HEK293 (cell line): ENCODE data around the gene MYLK3.

Experiments used
- CTCF ChIA-PET: fragments of 350-600 bp; formaldehyde crosslinking; extraction: SDS; loops from one replicate; lab custom pipeline; 2021; ENCODE audit warnings: antibody characterized with exemption; lab: Yijun Ruan, JAX
- POLR2A ChIA-PET: fragments of 300-600 bp; formaldehyde crosslinking; extraction: SDS; loops from one replicate; lab custom pipeline; 2020; ENCODE audit warnings: antibody characterized with exemption, inconsistent platforms; lab: Yijun Ruan, JAX
- H3K27ac ChIP-seq: fragments of 200-500 bp; sonication (Bioruptor generic); 2 replicates; pipeline ENCODE4 v1.5.1; 2014; ENCODE audit warnings: low read depth, low read length, control low read depth, inconsistent platforms; ENCODE audit errors: extremely low read depth
- H3K36me3 ChIP-seq, 2 experiments: fragments of 200-500 bp in 1 of 2; sonication (Bioruptor generic) in 1 of 2; 1 replicate in 1 of 2; 2 replicates in 1 of 2; pipeline ENCODE4 v1.5.1; 2014 to 2017; ENCODE audit warnings: inconsistent platforms in 2 of 2, low read length in 2 of 2; ENCODE audit not compliant: control insufficient read depth in 2 of 2, insufficient read depth in 1 of 2
- H3K4me1 ChIP-seq: fragments of 200-500 bp; sonication (Bioruptor generic); 2 replicates; pipeline ENCODE4 v1.5.1; 2014; ENCODE audit warnings: mild to moderate bottlenecking, low read length, inconsistent platforms; ENCODE audit not compliant: control insufficient read depth, insufficient read depth
- H3K4me3 ChIP-seq: 2 replicates; pipeline ENCODE4 v1.5.1; 2011; ENCODE audit warnings: low read depth, mild to moderate bottlenecking, control low read depth, low read length, moderate library complexity
- H3K9me3 ChIP-seq: fragments of 200-500 bp; sonication (Bioruptor generic); 2 replicates; pipeline ENCODE4 v1.5.1; 2014; ENCODE audit warnings: low read depth, low read length, inconsistent platforms; ENCODE audit not compliant: control insufficient read depth, insufficient read depth
- HOXA7 ChIP-seq: sonication (generic); formaldehyde crosslinking; IDR thresholded peaks from 2 replicates; pipeline ENCODE4 v1.8.1; 2022; ENCODE audit warnings: missing genetic modification reagents, borderline replicate concordance
- HOXD13 ChIP-seq: sonication (generic); formaldehyde crosslinking; IDR thresholded peaks from 2 replicates; pipeline ENCODE4 v1.8.0; 2022; ENCODE audit warnings: missing genetic modification reagents, borderline replicate concordance
- IKZF3 ChIP-seq: fragments of 450-650 bp; IDR thresholded peaks from 2 replicates; pipeline ENCODE4 v1.5.0; 2018; ENCODE audit warnings: missing biosample characterization, mild to moderate bottlenecking, missing genetic modification characterization, moderate library complexity
- KLF9 ChIP-seq: fragments of 450-650 bp; formaldehyde crosslinking; IDR thresholded peaks from 2 replicates; pipeline ENCODE4 v1.5.1; 2016; ENCODE audit warnings: missing biosample characterization, missing genetic modification characterization, low read depth
- MEIS1 ChIP-seq: sonication (generic); formaldehyde crosslinking; IDR thresholded peaks from 2 replicates; pipeline ENCODE4 v1.8.1; 2022; ENCODE audit warnings: missing genetic modification reagents, mild to moderate bottlenecking, borderline replicate concordance
- OVOL3 ChIP-seq: fragments of 450-650 bp; formaldehyde crosslinking; IDR thresholded peaks from 2 replicates; pipeline ENCODE4 v1.5.1; 2016; ENCODE audit warnings: missing biosample characterization, missing genetic modification characterization
- PRDM1 ChIP-seq: fragments of 450-650 bp; formaldehyde crosslinking; IDR thresholded peaks from 2 replicates; pipeline ENCODE4; 2016; ENCODE audit warnings: missing biosample characterization, missing genetic modification characterization
- YY1 ChIP-seq: fragments of 450-650 bp; formaldehyde crosslinking; IDR thresholded peaks from 2 replicates; pipeline ENCODE4 v1.5.1; 2018; ENCODE audit warnings: missing biosample characterization, missing genetic modification characterization
- ZBTB8A ChIP-seq: fragments of 450-650 bp; formaldehyde crosslinking; IDR thresholded peaks from 2 replicates; pipeline ENCODE4 v1.5.1; 2016; ENCODE audit warnings: missing biosample characterization, missing genetic modification characterization
- ZEB2 ChIP-seq: fragments of 450-650 bp; formaldehyde crosslinking; IDR thresholded peaks from 2 replicates; pipeline ENCODE4 v1.5.1; 2016; ENCODE audit warnings: missing biosample characterization, missing genetic modification characterization
- ZFP69B ChIP-seq: fragments of 450-650 bp; formaldehyde crosslinking; IDR thresholded peaks from 2 replicates; pipeline ENCODE4 v1.5.1; 2016; ENCODE audit warnings: missing biosample characterization, missing genetic modification characterization
- ZIC2 ChIP-seq: fragments of 450-650 bp; formaldehyde crosslinking; IDR thresholded peaks from 2 replicates; pipeline ENCODE4 v1.5.1; 2016; ENCODE audit warnings: missing biosample characterization, missing genetic modification characterization
- ZNF155 ChIP-seq: fragments of 450-650 bp; formaldehyde crosslinking; IDR thresholded peaks from 2 replicates; pipeline ENCODE4 v1.5.1; 2016; ENCODE audit warnings: missing biosample characterization, missing genetic modification characterization
- ZNF175 ChIP-seq: fragments of 450-650 bp; formaldehyde crosslinking; IDR thresholded peaks from 2 replicates; pipeline ENCODE4 v1.5.1; 2016; ENCODE audit warnings: missing biosample characterization, missing genetic modification characterization
- ZNF184 ChIP-seq: fragments of 450-650 bp; IDR thresholded peaks from 2 replicates; pipeline ENCODE4 v1.5.1; 2018; ENCODE audit warnings: missing biosample characterization, mild to moderate bottlenecking, missing genetic modification characterization
- ZNF221 ChIP-seq: fragments of 450-650 bp; formaldehyde crosslinking; IDR thresholded peaks from 2 replicates; pipeline ENCODE4 v1.5.1; 2017; ENCODE audit warnings: missing biosample characterization, missing genetic modification characterization, borderline replicate concordance
- ZNF544 ChIP-seq: fragments of 450-650 bp; formaldehyde crosslinking; IDR thresholded peaks from 2 replicates; pipeline ENCODE4 v1.5.0; 2017; ENCODE audit warnings: missing biosample characterization, missing genetic modification characterization
- ZNF624 ChIP-seq: fragments of 450-650 bp; formaldehyde crosslinking; IDR thresholded peaks from 2 replicates; pipeline ENCODE4 v1.5.1; 2017; ENCODE audit warnings: missing biosample characterization, missing genetic modification characterization
- ZNF830 ChIP-seq: fragments of 450-650 bp; IDR thresholded peaks from 2 replicates; pipeline ENCODE4 v1.5.0; 2018; ENCODE audit warnings: missing biosample characterization, missing genetic modification characterization, low read depth, mild to moderate bottlenecking, moderate library complexity
- TF ChIP-seq, protein P1 (sequence below): fragments of 450-650 bp; formaldehyde crosslinking; IDR thresholded peaks from 2 replicates; pipeline ENCODE4; 2016; ENCODE audit warnings: missing biosample characterization, missing genetic modification characterization
- TF ChIP-seq, protein P2 (sequence below): fragments of 450-650 bp; formaldehyde crosslinking; IDR thresholded peaks from 2 replicates; pipeline ENCODE4 v1.5.1; 2016; ENCODE audit warnings: missing biosample characterization, missing genetic modification characterization
- TF ChIP-seq, protein P3 (sequence below): fragments of 450-650 bp; formaldehyde crosslinking; IDR thresholded peaks from 2 replicates; pipeline ENCODE4 v1.5.1; 2016; ENCODE audit warnings: missing biosample characterization, missing genetic modification characterization, low read depth
- TF ChIP-seq, protein P4 (sequence below): fragments of 450-650 bp; formaldehyde crosslinking; IDR thresholded peaks from 2 replicates; pipeline ENCODE4 v1.5.1; 2016; ENCODE audit warnings: missing biosample characterization, missing genetic modification characterization
- TF ChIP-seq, protein P5 (sequence below): fragments of 450-650 bp; formaldehyde crosslinking; IDR thresholded peaks from 2 replicates; pipeline ENCODE4 v1.5.1; 2016; ENCODE audit warnings: missing biosample characterization, missing genetic modification characterization
- TF ChIP-seq, protein P6 (sequence below): fragments of 450-650 bp; formaldehyde crosslinking; IDR thresholded peaks from 2 replicates; pipeline ENCODE4 v1.5.1; 2016; ENCODE audit warnings: missing biosample characterization, missing genetic modification characterization

The MYLK3 gene

DNA sequence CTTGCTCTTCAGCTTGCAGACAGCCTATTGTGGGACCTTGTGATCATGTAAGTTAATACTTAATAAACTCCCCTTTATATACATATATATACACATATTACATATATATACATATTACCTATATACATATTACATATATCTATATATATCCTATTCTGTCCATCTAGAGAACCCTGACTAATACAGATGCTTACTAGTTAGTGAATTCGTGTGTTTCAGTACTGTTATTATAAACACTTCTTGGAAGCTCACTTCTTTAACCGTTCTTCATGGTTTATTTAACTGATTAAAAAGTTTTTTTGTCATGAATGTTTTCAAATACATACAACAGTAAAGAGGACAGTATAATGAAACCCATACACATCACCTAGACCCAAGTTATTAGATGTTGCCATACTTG lies 46.1 kb downstream of the MYLK3 start:
- ChIA-PET POLR2A (interaction anchor here (0.7 kb wide), 1 partner anchor 88 kb away, joined by 3 read pairs; no protein-coding TSS in a partner anchor), CTCF (no interaction called here)
- no peak overlapping the region for H3K4me3 ChIP-seq
- H3K4me1 ChIP-seq: no peaks in the 10 kb centered on the region
- TF ChIP-seq HOXA7 (CRISPR knock-in tag) (no peak), ZNF155 (tag by site-specific recombination) (no peak), ZEB2 (tag by site-specific recombination) (no peak), ZNF175 (tag by site-specific recombination) (no peak), PRDM1 (no peak), HOXD13 (CRISPR knock-in tag) (no peak), ZNF830 (no peak)
- TF ChIP-seq, protein P1, sequence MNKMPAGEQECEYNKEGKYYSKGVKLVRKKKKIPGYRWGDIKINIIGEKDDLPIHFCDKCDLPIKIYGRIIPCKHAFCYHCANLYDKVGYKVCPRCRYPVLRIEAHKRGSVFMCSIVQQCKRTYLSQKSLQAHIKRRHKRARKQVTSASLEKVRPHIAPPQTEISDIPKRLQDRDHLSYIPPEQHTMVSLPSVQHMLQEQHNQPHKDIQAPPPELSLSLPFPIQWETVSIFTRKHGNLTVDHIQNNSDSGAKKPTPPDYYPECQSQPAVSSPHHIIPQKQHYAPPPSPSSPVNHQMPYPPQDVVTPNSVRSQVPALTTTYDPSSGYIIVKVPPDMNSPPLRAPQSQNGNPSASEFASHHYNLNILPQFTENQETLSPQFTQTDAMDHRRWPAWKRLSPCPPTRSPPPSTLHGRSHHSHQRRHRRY: no peak
- H3K27ac ChIP-seq: no peak overlapping the region
- peaks cover 16 to 37% of the 10 kb centered on the region in 2 experiments for H3K36me3 ChIP-seq
- H3K9me3 ChIP-seq: no peaks in the 10 kb centered on the region

DNA sequence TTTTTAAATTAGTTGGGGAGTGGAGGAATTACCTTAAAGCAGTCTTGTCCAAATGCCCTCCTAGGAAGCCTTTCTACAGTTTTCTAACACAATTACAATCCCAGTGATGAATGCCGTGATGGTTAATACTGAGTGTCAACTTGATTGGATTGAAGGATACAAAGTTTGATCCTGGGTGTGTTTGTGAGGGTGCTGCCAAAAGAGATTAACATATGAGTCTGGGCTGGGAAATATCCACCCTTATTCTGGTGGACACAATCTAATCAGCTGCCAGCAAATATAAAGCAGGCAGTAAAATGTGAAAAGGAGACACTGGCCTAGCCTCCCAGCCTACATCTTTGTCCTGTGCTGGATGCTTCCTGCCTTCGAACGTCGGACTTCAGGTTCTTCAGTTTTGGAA lies 46.5 kb downstream of the MYLK3 start:
- H3K4me3 ChIP-seq: no peak overlapping the region
- no peak overlapping the region for H3K27ac ChIP-seq
- POLR2A ChIA-PET: no interaction called here
- H3K4me1 ChIP-seq: no peaks in the 10 kb centered on the region
- H3K36me3 ChIP-seq: peaks cover 20 to 41% of the 10 kb centered on the region in 2 experiments
- CTCF ChIA-PET: interaction anchor here (0.6 kb wide), 1 partner anchor 174 kb away, joined by 3 read pairs; no protein-coding TSS in a partner anchor
- H3K9me3 ChIP-seq: no peaks in the 10 kb centered on the region
- TF ChIP-seq, protein P2, sequence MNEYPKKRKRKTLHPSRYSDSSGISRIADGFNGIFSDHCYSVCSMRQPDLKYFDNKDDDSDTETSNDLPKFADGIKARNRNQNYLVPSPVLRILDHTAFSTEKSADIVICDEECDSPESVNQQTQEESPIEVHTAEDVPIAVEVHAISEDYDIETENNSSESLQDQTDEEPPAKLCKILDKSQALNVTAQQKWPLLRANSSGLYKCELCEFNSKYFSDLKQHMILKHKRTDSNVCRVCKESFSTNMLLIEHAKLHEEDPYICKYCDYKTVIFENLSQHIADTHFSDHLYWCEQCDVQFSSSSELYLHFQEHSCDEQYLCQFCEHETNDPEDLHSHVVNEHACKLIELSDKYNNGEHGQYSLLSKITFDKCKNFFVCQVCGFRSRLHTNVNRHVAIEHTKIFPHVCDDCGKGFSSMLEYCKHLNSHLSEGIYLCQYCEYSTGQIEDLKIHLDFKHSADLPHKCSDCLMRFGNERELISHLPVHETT: no peak
- TF ChIP-seq, protein P3, sequence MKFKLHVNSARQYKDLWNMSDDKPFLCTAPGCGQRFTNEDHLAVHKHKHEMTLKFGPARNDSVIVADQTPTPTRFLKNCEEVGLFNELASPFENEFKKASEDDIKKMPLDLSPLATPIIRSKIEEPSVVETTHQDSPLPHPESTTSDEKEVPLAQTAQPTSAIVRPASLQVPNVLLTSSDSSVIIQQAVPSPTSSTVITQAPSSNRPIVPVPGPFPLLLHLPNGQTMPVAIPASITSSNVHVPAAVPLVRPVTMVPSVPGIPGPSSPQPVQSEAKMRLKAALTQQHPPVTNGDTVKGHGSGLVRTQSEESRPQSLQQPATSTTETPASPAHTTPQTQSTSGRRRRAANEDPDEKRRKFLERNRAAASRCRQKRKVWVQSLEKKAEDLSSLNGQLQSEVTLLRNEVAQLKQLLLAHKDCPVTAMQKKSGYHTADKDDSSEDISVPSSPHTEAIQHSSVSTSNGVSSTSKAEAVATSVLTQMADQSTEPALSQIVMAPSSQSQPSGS (tag by site-specific recombination): no peak
- TF ChIP-seq ZNF184 (tag by site-specific recombination) (no peak), ZNF544 (tag by site-specific recombination) (no peak), YY1 (tag by site-specific recombination) (no peak)
- TF ChIP-seq, protein P4, sequence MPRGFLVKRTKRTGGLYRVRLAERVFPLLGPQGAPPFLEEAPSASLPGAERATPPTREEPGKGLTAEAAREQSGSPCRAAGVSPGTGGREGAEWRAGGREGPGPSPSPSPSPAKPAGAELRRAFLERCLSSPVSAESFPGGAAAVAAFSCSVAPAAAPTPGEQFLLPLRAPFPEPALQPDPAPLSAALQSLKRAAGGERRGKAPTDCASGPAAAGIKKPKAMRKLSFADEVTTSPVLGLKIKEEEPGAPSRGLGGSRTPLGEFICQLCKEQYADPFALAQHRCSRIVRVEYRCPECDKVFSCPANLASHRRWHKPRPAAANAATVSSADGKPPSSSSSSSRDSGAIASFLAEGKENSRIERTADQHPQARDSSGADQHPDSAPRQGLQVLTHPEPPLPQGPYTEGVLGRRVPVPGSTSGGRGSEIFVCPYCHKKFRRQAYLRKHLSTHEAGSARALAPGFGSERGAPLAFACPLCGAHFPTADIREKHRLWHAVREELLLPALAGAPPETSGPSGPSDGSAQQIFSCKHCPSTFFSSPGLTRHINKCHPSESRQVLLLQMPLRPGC (tag by site-specific recombination): no peak

DNA sequence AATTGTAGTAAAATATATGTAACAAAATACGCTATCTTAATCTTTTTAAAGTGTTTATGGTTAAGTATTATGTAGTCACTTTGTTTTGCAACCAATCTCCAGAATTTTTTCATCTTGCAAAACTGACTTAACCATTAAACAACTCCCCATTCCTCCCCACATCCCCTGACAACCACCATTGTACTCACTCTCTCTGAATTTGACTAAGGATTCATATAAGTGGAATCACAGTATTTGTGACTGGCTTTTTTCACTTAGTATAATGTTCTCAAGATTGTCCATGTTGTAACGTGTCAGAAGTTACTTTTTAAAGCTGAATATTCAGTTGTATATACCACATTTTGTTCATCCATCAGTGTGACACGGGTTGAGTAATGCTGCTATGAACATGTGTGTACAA lies 48.1 kb downstream of the MYLK3 start:
- no peaks in the 10 kb centered on the region for H3K4me1 ChIP-seq
- H3K27ac ChIP-seq: no peak overlapping the region
- H3K4me3 ChIP-seq: no peak overlapping the region
- ChIA-PET POLR2A (no interaction called here), CTCF (interaction anchor here (0.6 to 3.5 kb wide), 3 partner anchors 9 to 26 kb away, joined by 3 to 15 read pairs (median 3); no protein-coding TSS in a partner anchor)
- no peaks in the 10 kb centered on the region for H3K9me3 ChIP-seq
- TF ChIP-seq KLF9 (tag by site-specific recombination) (no peak), OVOL3 (no peak), MEIS1 (CRISPR knock-in tag) (no peak), ZNF624 (no peak), ZFP69B (tag by site-specific recombination) (no peak), ZBTB8A (tag by site-specific recombination) (no peak), IKZF3 (no peak), ZNF221 (no peak), ZIC2 (tag by site-specific recombination) (no peak)
- TF ChIP-seq, protein P5, sequence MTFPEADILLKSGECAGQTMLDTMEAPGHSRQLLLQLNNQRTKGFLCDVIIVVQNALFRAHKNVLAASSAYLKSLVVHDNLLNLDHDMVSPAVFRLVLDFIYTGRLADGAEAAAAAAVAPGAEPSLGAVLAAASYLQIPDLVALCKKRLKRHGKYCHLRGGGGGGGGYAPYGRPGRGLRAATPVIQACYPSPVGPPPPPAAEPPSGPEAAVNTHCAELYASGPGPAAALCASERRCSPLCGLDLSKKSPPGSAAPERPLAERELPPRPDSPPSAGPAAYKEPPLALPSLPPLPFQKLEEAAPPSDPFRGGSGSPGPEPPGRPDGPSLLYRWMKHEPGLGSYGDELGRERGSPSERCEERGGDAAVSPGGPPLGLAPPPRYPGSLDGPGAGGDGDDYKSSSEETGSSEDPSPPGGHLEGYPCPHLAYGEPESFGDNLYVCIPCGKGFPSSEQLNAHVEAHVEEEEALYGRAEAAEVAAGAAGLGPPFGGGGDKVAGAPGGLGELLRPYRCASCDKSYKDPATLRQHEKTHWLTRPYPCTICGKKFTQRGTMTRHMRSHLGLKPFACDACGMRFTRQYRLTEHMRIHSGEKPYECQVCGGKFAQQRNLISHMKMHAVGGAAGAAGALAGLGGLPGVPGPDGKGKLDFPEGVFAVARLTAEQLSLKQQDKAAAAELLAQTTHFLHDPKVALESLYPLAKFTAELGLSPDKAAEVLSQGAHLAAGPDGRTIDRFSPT (tag by site-specific recombination): no peak
- TF ChIP-seq, protein P6, sequence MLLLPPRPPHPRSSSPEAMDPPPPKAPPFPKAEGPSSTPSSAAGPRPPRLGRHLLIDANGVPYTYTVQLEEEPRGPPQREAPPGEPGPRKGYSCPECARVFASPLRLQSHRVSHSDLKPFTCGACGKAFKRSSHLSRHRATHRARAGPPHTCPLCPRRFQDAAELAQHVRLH (tag by site-specific recombination): no peak
- TF ChIP-seq, all 188 proteins: peak for 0
- peaks cover 24 to 57% of the 10 kb centered on the region in 2 experiments for H3K36me3 ChIP-seq
